ENCODE data around the gene COX6B2. TPM values are rescaled to one million over a fixed set of nuclear protein-coding genes. Genes with fewer than 3 reads are reported as not detected.

Gene COX6B2
- total and polyA plus RNA-seq, 2 of the 8 experiments (the other 6 are each of a cell fraction or from before 2014, with no cell fraction given) = 4.9 to 6.4 TPM

DNA sequence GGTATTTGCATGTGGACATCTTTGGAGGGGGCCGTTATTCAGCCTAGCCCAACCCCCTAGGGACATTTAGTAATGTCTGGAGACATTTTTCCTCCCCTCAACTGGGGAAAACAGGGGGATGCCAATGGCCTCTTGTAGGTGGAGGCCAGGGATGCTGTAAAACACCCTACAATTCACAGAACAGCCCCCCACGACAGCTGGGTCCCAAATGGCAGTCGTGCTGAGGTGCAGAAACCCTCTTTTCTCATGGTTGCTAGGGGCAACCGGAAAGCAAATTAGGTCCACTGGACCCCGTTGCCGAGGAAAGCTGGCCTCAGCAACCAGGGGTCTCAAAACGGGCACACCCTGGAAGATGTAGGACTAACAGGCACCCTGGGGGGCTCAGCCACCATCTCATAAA, 44.0 kb downstream of the COX6B2 start:
- WGBS, 2 experiments (ENCODE audit: extremely low coverage in 1 of 2, insufficient coverage in 1 of 2, insufficient read length in 1 of 2, insufficient replicate concordance in 2 of 2, low coverage in 1 of 2, low lambda C conversion rate in 2 of 2, missing lambda C conversion rate in 1 of 2) = 92% methylated on average over 7 of the region's 7 CpGs; no CpG with 5 or more reads in 1 of the 2 experiments
- no peak overlapping the region for H3K27ac ChIP-seq (ENCODE audit: low read depth, low read length)
- H2AFZ ChIP-seq (ENCODE audit: low read length) = no peak overlapping the region
- no peak overlapping the region for H2BK12ac ChIP-seq (ENCODE audit: low read depth, low read length)
- H2AK5ac ChIP-seq (ENCODE audit: low read depth, low read length) = no peak overlapping the region
- H2BK15ac ChIP-seq (ENCODE audit: low read length) = no peak overlapping the region
- no peak overlapping the region for H3K23ac ChIP-seq (ENCODE audit: insufficient read length)
- no peaks in the 10 kb centered on the region for H3K79me2 ChIP-seq (ENCODE audit: control insufficient read depth in 1 of 2, insufficient read depth in 2 of 2, low read length in 2 of 2)
- no peak overlapping the region for H3K56ac ChIP-seq (replicated peaks; ENCODE audit: insufficient read length, low read depth, low read length)
- no peak overlapping the region for H3K4me3 ChIP-seq (ENCODE audit: extremely low read depth in 1 of 4, insufficient read depth in 2 of 4, low read depth in 3 of 4, low read length in 4 of 4)
- FAIRE-seq (no peak), DNase-seq (ENCODE audit: low read depth in 1 of 2, low spot score in 2 of 2) (no peak)
- H2BK20ac ChIP-seq (ENCODE audit: low read length) = no peak overlapping the region
- no peak overlapping the region for H4K91ac ChIP-seq (replicated peaks; ENCODE audit: insufficient read length, low read length)
- peaks cover 0 to 3% of the 10 kb centered on the region in 2 experiments for H4K20me1 ChIP-seq (replicated peaks in 1 of 2; ENCODE audit: control insufficient read depth in 1 of 2, insufficient read depth in 2 of 2, low read length in 2 of 2)
- no peak overlapping the region for H3K18ac ChIP-seq (ENCODE audit: extremely low read depth, low read length)
- no peaks in the 10 kb centered on the region for H3K79me1 ChIP-seq (ENCODE audit: low read depth, low read length)
- H3K36me3 ChIP-seq (ENCODE audit: control insufficient read depth in 2 of 4, insufficient read depth in 4 of 4, low read length in 3 of 4) = peaks cover 14 to 34% (median 30%) of the 10 kb centered on the region in 4 experiments
- no peak overlapping the region for H2BK120ac ChIP-seq (replicated peaks; ENCODE audit: low read depth, low read length)
- ChIA-PET POLR2A (ENCODE audit: partially characterized antibody) (interaction anchor here (1.0 to 4.4 kb wide), 4 partner anchors 9 to 157 kb away, joined by 3 to 32 read pairs (median 3); no protein-coding TSS in a partner anchor), CTCF (ENCODE audit: partially characterized antibody) (interaction anchor here (0.6 to 5.1 kb wide), 3 partner anchors 9 to 178 kb away, joined by 3 to 33 read pairs (median 11); no protein-coding TSS in a partner anchor)
- H4K8ac ChIP-seq (ENCODE audit: extremely low read depth, insufficient read depth, low read length) = no peak overlapping the region
- H3K23me2 ChIP-seq (ENCODE audit: low read depth, low read length) = no peaks in the 10 kb centered on the region
- no peaks in the 10 kb centered on the region for H3K27me3 ChIP-seq (replicated peaks in 1 of 4; ENCODE audit: control insufficient read depth in 3 of 4, extremely low read depth in 1 of 4, insufficient read depth in 3 of 4, low read length in 3 of 4)
- no peak overlapping the region for H3K4ac ChIP-seq (replicated peaks; ENCODE audit: insufficient read length, low read depth, low read length)
- no peak overlapping the region for H3K9ac ChIP-seq (replicated peaks in 1 of 4; ENCODE audit: extremely low read depth in 1 of 4, low read depth in 3 of 4, low read length in 3 of 4)
- H2BK5ac ChIP-seq (ENCODE audit: low read depth, low read length) = no peak overlapping the region
- no peaks in the 10 kb centered on the region for H3K4me1 ChIP-seq (replicated peaks in 1 of 4; ENCODE audit: control insufficient read depth in 3 of 4, insufficient read depth in 4 of 4, low read length in 3 of 4)
- H3K14ac ChIP-seq (ENCODE audit: insufficient read length) = no peak overlapping the region
- no peak overlapping the region for H4K5ac ChIP-seq (ENCODE audit: insufficient read length, low read depth, low read length)
- no peaks in the 10 kb centered on the region for H3K9me3 ChIP-seq (ENCODE audit: insufficient read depth in 2 of 2, low read depth in 1 of 2, low read length in 1 of 2)
- no peak overlapping the region for H3K4me2 ChIP-seq (ENCODE audit: insufficient read depth in 1 of 2, low read depth in 2 of 2, low read length in 2 of 2)
- TF ChIP-seq EZH2 (IDR thresholded peaks at IDR 0.05; ENCODE audit: low read depth, low read length, severe bottlenecking) = no peak
- no peak for TF ChIP-seq CREB1 (IDR thresholded peaks at IDR 0.05)
- TF ChIP-seq TCF12 (IDR thresholded peaks at IDR 0.05; ENCODE audit: low read depth, low read length) = no peak
- no peak for TF ChIP-seq PHF8 (conservative IDR thresholded peaks at IDR 0.05; ENCODE audit: low read depth, low read length)
- no peak for TF ChIP-seq CBX8 (IDR thresholded peaks at IDR 0.05; ENCODE audit: borderline replicate concordance, low read depth, low read length)

Data from H1 (cell line).